ENCODE measurements around the gene RELN.

- TF ChIP-seq LEF1 (IDR thresholded peaks at IDR 0.05; ENCODE audit: borderline replicate concordance) (no peak), BHLHE40 (IDR thresholded peaks at IDR 0.05; ENCODE audit: borderline replicate concordance) (no peak), SP1 (IDR thresholded peaks at IDR 0.05) (no peak), TARDBP (IDR thresholded peaks at IDR 0.05) (no peak), ELF4 (IDR thresholded peaks at IDR 0.05) (no peak), HDGF (IDR thresholded peaks at IDR 0.05; ENCODE audit: borderline replicate concordance) (no peak), FOXK2 (IDR thresholded peaks at IDR 0.05) (no peak), ZNF384 (IDR thresholded peaks at IDR 0.05) (no peak), ARNT (IDR thresholded peaks at IDR 0.05) (no peak), L3MBTL2 (conservative IDR thresholded peaks at IDR 0.05) (no peak), SUZ12 (IDR thresholded peaks at IDR 0.05) (no peak), FOXA1 (IDR thresholded peaks at IDR 0.05) (no peak), NFRKB (IDR thresholded peaks at IDR 0.05) (no peak)
These were observed 298.2 kb downstream of the RELN start for GRCh38 chr7:103691291-103691690.

Measured in HEK293T (cell line).